ENCODE data around the gene FAM83F. TPM values are rescaled to one million over a fixed set of nuclear protein-coding genes. Genes with fewer than 3 reads are reported as not detected.
A peak's percentile ranks its signal among the peaks of the same experiment; 100 is the strongest.

Gene FAM83F
- total RNA-seq, 4 donors from 2014 or later: 32.4 to 52.9 (median 41.2) TPM

- no peak for DNase-seq (ENCODE audit: low spot score in 2 of 2)
- H3K4me3 ChIP-seq (ENCODE audit: low read depth, poor library complexity, severe bottlenecking): peak overlapping the region; percentile 33
- WGBS, 2 donors: 45 to 53% methylated on average over 29 to 33 of the region's 35 CpGs
- intact Hi-C loops (cut with DNase I; ENCODE audit: low total_unique reads): no loop called here
- no peak for TF ChIP-seq CTCF (IDR thresholded peaks at IDR 0.05)
- TF ChIP-seq POLR2A (IDR thresholded peaks at IDR 0.05): no peak
Observed at GRCh38 chr22:39995393-39996252, 869 bp downstream of the FAM83F start.

GRCh38 chr22:39996732-39997131 is 2.0 kb downstream of the FAM83F start:
- DNase-seq (ENCODE audit: low spot score in 2 of 2): no peak
- TF ChIP-seq POLR2A (IDR thresholded peaks at IDR 0.05) (no peak), CTCF (IDR thresholded peaks at IDR 0.05) (no peak)
- WGBS, 2 donors: 44 to 45% methylated on average over 3 of the region's 3 CpGs
- intact Hi-C loops (cut with DNase I; ENCODE audit: low total_unique reads): no loop called here
- no peak overlapping the region for H3K4me3 ChIP-seq (ENCODE audit: low read depth, poor library complexity, severe bottlenecking)

- intact Hi-C loops (cut with DNase I; ENCODE audit: low total_unique reads): no loop called here
- 65 to 68% methylated on average over 3 of the region's 3 CpGs for WGBS, 2 donors
- TF ChIP-seq CTCF (IDR thresholded peaks at IDR 0.05): no peak
- TF ChIP-seq POLR2A (IDR thresholded peaks at IDR 0.05): no peak
- H3K4me3 ChIP-seq (ENCODE audit: low read depth, poor library complexity, severe bottlenecking): no peak overlapping the region
- DNase-seq (ENCODE audit: low spot score in 2 of 2): no peak
Observed at GRCh38 chr22:39997421-39997820, 2.7 kb downstream of the FAM83F start.

- no peak overlapping the region for H3K4me3 ChIP-seq (ENCODE audit: low read depth, poor library complexity, severe bottlenecking)
- no peak for DNase-seq (ENCODE audit: low spot score in 2 of 2)
- intact Hi-C loops (cut with DNase I; ENCODE audit: low total_unique reads): no loop called here
- no peak for TF ChIP-seq CTCF (IDR thresholded peaks at IDR 0.05)
- TF ChIP-seq POLR2A (IDR thresholded peaks at IDR 0.05): no peak
- 39 to 51% methylated on average over 11 of the region's 11 CpGs for WGBS, 2 donors
Observed at GRCh38 chr22:39997939-39998726, 3.4 kb downstream of the FAM83F start.

- DNase-seq (ENCODE audit: low spot score in 2 of 2): no peak
- 64 to 65% methylated on average over 16 of the region's 16 CpGs for WGBS, 2 donors
- TF ChIP-seq CTCF (IDR thresholded peaks at IDR 0.05) (no peak), POLR2A (IDR thresholded peaks at IDR 0.05) (no peak)
- no peak overlapping the region for H3K4me3 ChIP-seq (ENCODE audit: low read depth, poor library complexity, severe bottlenecking)
- intact Hi-C loops (cut with DNase I; ENCODE audit: low total_unique reads): no loop called here
Observed at GRCh38 chr22:39999144-39999757, 4.5 kb downstream of the FAM83F start.
